HepG2 (cell line): ENCODE results near the gene RIMS3. TPM values are rescaled to one million over a fixed set of nuclear protein-coding genes. Genes with fewer than 3 reads are reported as not detected.

Experiments
- ATAC-seq: fragments of 200-7000 bp; cut with Tn5 transposase; 3 replicates; pipeline ENCODE4 v1.9.1; 2020; ENCODE audit warnings: mild to moderate bottlenecking, moderate library complexity
- BruUV-seq: library from RNA; stranded (reverse); fragments of 400-500 nt; replicated peaks from 2 replicates; lab custom pipeline; 2021; lab: Mats Ljungman, UMichigan
- CTCF ChIA-PET: fragments of 300-600 bp; formaldehyde crosslinking; extraction: SDS; loops from one replicate; lab custom pipeline; 2021; ENCODE audit warnings: low total read pairs, inconsistent platforms, low intra/inter-chr PET ratio; lab: Yijun Ruan, JAX
- POLR2A ChIA-PET: fragments of 350-600 bp; sonication (Branson Sonifier 250); formaldehyde crosslinking; loops from one replicate; lab custom pipeline; 2020; ENCODE audit warnings: antibody characterized with exemption, inconsistent platforms; lab: Yijun Ruan, JAX
- DNase-seq: peaks from one replicate; pipeline ENCODE4 v3.0.0-alpha.2; 2015; ENCODE audit warnings: low spot score
- FAIRE-seq: peaks from 3 replicates; lab custom pipeline; 2011; peaks lifted over from hg19 to GRCh38; lab: Jason Lieb, UNC
- H2AFZ ChIP-seq: one replicate; pipeline ENCODE4 v1.6.1; 2011; ENCODE audit warnings: low read length, inconsistent platforms
- H3K27ac ChIP-seq: fragments of 300-600 bp; 3 replicates; pipeline ENCODE4 v1.8.0; 2011; ENCODE audit warnings: mixed run types, mild to moderate bottlenecking, mixed read lengths, low read length, inconsistent platforms; ENCODE audit not compliant: insufficient read depth; ENCODE audit errors: extremely low read length
- H3K27me3 ChIP-seq, 2 experiments: fragments of 200-600 bp in 1 of 2; 2 replicates in 1 of 2; 3 replicates in 1 of 2; pipeline versions ENCODE4 v1.6.0 to v1.8.0; 2011; ENCODE audit warnings: low read length in 2 of 2, mild to moderate bottlenecking in 2 of 2, moderate library complexity in 2 of 2, inconsistent platforms in 1 of 2; ENCODE audit not compliant: insufficient read depth in 2 of 2, control insufficient read depth in 1 of 2
- H3K36me3 ChIP-seq, 2 experiments: fragments of 200-600 bp in 1 of 2; replicated peaks in 1 of 2; 2 replicates in 1 of 2; 3 replicates in 1 of 2; pipeline versions ENCODE4 v1.5.1 to v1.8.0; 2011; ENCODE audit warnings: low read length in 2 of 2, inconsistent platforms in 1 of 2; ENCODE audit not compliant: insufficient read depth in 2 of 2, control insufficient read depth in 1 of 2
- H3K4me1 ChIP-seq: 2 replicates; pipeline ENCODE4 v1.5.1; 2012; ENCODE audit warnings: low read length, inconsistent platforms; ENCODE audit not compliant: insufficient read depth
- H3K4me2 ChIP-seq: 2 replicates; pipeline ENCODE4 v1.6.0; 2011; ENCODE audit warnings: low read depth, low read length, inconsistent platforms
- H3K4me3 ChIP-seq, 3 experiments: fragments of 200-600 bp in 1 of 3; sonication (generic), shearing (Covaris generic) in 1 of 3; replicated peaks in 1 of 3; 2 replicates each; pipeline ENCODE4 v1.5.1; 2011 to 2016; ENCODE audit warnings: low read length in 3 of 3, inconsistent platforms in 2 of 3, low read depth in 2 of 3, mild to moderate bottlenecking in 2 of 3, control low read depth in 1 of 3, mixed read lengths in 1 of 3; ENCODE audit not compliant: insufficient read depth in 1 of 3
- H3K79me2 ChIP-seq: one replicate; pipeline ENCODE4 v1.6.1; 2011; ENCODE audit warnings: low read length, inconsistent platforms; ENCODE audit not compliant: insufficient read depth
- H3K9ac ChIP-seq: 2 replicates; pipeline ENCODE4 v1.6.0; 2011; ENCODE audit warnings: mild to moderate bottlenecking, low read depth, low read length, inconsistent platforms; ENCODE audit not compliant: insufficient read depth
- H3K9me3 ChIP-seq: 2 replicates; pipeline ENCODE4 v1.5.1; 2012; ENCODE audit warnings: mild to moderate bottlenecking, low read length
- H4K20me1 ChIP-seq: 2 replicates; pipeline ENCODE4 v1.6.0; 2011; ENCODE audit warnings: inconsistent platforms, mild to moderate bottlenecking, low read length, moderate library complexity; ENCODE audit not compliant: insufficient read depth
- CHCHD3 ChIP-seq: sonication (generic); formaldehyde crosslinking; IDR thresholded peaks from 2 replicates; pipeline ENCODE4 v1.8.0; 2022; ENCODE audit warnings: mild to moderate bottlenecking, missing genetic modification reagents, moderate library complexity
- MIXL1 ChIP-seq: IDR thresholded peaks from 2 replicates; pipeline ENCODE4 v1.6.1; 2016
- MYNN ChIP-seq: sonication (generic); formaldehyde crosslinking; IDR thresholded peaks from 2 replicates; pipeline ENCODE4 v1.4.0; 2020; ENCODE audit warnings: mild to moderate bottlenecking, low read depth, missing genetic modification reagents
- NCOA5 ChIP-seq: sonication (generic); formaldehyde crosslinking; IDR thresholded peaks from 2 replicates; pipeline ENCODE4 v1.4.0; 2020; ENCODE audit warnings: missing genetic modification reagents
- ZMYM3 ChIP-seq: sonication (generic); formaldehyde crosslinking; IDR thresholded peaks from 2 replicates; pipeline ENCODE4 v1.5.1; 2020; ENCODE audit warnings: mild to moderate bottlenecking, missing genetic modification reagents
- ZNF264 ChIP-seq: sonication (generic); formaldehyde crosslinking; IDR thresholded peaks from 2 replicates; pipeline ENCODE4 v1.4.0; 2020; ENCODE audit warnings: missing genetic modification reagents
- ZNF367 ChIP-seq: sonication (generic); formaldehyde crosslinking; IDR thresholded peaks from 2 replicates; pipeline ENCODE4 v1.4.0; 2020; ENCODE audit warnings: missing genetic modification reagents, borderline replicate concordance
- ZNF562 ChIP-seq: sonication (generic); formaldehyde crosslinking; IDR thresholded peaks from 2 replicates; pipeline ENCODE4 v1.8.0; 2022; ENCODE audit warnings: missing genetic modification reagents, borderline replicate concordance
- WGBS: methylation state at CpG from one replicate; pipeline ENCODE4 v1.1.6; 2017; ENCODE audit warnings: low lambda C conversion rate; 5-methylcytosine and 5-hydroxymethylcytosine counted together
- in situ Hi-C: cut with HindIII; loops from 2 replicates; pipeline ENCODE4 v1.10.0; 2017; ENCODE audit warnings: low pct_unique_long_range_greater_than_20kb; ENCODE audit not compliant: extremely low pct_ligation_motif_present
- intact Hi-C: fragments of 100-400 bp; cut with micrococcal nuclease; formaldehyde crosslinking; loops from one replicate; pipeline ENCODE4 v1.10.0; 2022; ENCODE audit not compliant: unreplicated experiment
- polyA plus RNA-seq, 8 experiments: library from polyadenylated mRNA; depleted of rRNA in 3 of 8; stranded (reverse) in 7 of 8; unstranded in 1 of 8; fragments of >200 nt; fragmentation: Illumina TruSeq in 4 of 8; extraction: Trizol in 4 of 8; gene quantifications; 2 replicates each; pipeline versions ENCODE4 v1.2.1 to v1.2.3, GENCODE V29; 2011 to 2016; ENCODE audit warnings: low read depth in 4 of 8, missing spikeins in 1 of 8, mixed read lengths in 1 of 8; ENCODE audit not compliant: insufficient read depth in 1 of 8
- total RNA-seq, 5 experiments: library from RNA; depleted of rRNA; stranded (reverse); fragments of >200 nt; fragmentation: Illumina TruSeq; extraction: Trizol; gene quantifications; 2 replicates each; pipeline ENCODE4 v1.2.3, GENCODE V29; 2016; ENCODE audit warnings: low read depth in 1 of 5
- TF ChIP-seq, protein P1 (sequence below): sonication (generic); formaldehyde crosslinking; IDR thresholded peaks from 2 replicates; pipeline ENCODE4 v1.4.0; 2020; ENCODE audit warnings: missing genetic modification reagents
- TF ChIP-seq, protein P2 (sequence below): sonication (generic); formaldehyde crosslinking; IDR thresholded peaks from 2 replicates; pipeline ENCODE4 v1.4.0; 2020; ENCODE audit warnings: mild to moderate bottlenecking, missing genetic modification reagents
- TF ChIP-seq, protein P3 (sequence below): IDR thresholded peaks from 2 replicates; pipeline ENCODE4 v1.6.1; 2016; ENCODE audit warnings: mild to moderate bottlenecking, missing biosample characterization, missing genetic modification reagents

RIMS3 gene
- total and polyA plus RNA-seq, 2 of the 13 experiments (the other 11 are each of a cell fraction or from before 2014, with no cell fraction given): 2.1 to 5.4 TPM

DNA sequence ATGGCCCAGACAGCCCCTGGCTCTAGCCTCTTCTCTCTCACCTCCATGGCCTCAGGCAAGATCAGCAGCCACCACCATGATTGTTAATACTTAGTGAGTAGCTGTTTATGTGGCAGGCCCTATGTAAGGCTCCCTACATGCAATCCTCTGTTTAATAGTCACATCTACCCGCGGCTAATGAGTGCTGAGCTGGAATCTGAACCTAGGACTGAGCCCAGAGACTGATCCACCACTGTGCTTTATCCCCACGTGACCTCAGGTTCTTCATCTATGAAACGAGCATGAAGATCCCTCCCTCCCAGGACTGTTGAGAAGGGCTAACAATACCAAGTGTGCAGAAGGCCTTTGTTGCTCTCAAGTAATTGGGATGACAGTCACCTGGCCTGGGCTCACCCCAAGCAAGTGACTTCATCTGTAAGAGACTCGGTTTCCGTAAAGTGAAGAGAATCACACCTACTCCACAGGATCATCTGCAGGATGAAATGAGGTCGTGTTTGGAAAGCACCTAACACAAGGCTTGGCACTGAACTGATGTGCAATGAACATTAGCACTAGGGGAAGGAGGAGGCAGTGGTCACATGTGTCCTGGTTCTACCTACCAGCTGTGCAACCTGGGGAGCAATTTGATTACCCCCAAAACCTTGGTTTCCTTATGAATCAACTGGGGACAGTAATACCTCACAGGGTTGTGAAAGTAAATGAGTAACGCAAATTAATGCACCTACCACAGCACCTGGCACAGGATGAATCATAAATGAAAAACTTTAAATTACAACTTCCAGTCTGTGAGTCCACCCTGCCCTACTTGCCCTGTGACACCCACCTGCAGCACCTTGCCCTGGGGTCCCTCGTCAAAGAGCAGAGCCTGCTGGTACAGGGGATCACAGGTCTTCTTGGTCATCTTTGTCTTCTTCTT is 37.2 kb downstream of the RIMS3 start:
- Histone ChIP-seq H3K36me3 (no peaks in the 10 kb centered on the region), H3K4me1 (peaks cover 9% of the 10 kb centered on the region), H3K27ac (no peak overlapping the region), H3K9me3 (no peaks in the 10 kb centered on the region), H3K9ac (no peak overlapping the region), H4K20me1 (no peaks in the 10 kb centered on the region), H2AFZ (no peak overlapping the region), H3K4me3 (no peak overlapping the region), H3K27me3 (no peaks in the 10 kb centered on the region), H3K4me2 (no peak overlapping the region), H3K79me2 (no peaks in the 10 kb centered on the region)
- TF ChIP-seq CHCHD3: no peak
- TF ChIP-seq, protein P1, sequence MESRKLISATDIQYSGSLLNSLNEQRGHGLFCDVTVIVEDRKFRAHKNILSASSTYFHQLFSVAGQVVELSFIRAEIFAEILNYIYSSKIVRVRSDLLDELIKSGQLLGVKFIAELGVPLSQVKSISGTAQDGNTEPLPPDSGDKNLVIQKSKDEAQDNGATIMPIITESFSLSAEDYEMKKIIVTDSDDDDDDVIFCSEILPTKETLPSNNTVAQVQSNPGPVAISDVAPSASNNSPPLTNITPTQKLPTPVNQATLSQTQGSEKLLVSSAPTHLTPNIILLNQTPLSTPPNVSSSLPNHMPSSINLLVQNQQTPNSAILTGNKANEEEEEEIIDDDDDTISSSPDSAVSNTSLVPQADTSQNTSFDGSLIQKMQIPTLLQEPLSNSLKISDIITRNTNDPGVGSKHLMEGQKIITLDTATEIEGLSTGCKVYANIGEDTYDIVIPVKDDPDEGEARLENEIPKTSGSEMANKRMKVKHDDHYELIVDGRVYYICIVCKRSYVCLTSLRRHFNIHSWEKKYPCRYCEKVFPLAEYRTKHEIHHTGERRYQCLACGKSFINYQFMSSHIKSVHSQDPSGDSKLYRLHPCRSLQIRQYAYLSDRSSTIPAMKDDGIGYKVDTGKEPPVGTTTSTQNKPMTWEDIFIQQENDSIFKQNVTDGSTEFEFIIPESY (CRISPR knock-in tag): no peak
- TF ChIP-seq ZMYM3 (CRISPR knock-in tag): no peak
- TF ChIP-seq, protein P2, sequence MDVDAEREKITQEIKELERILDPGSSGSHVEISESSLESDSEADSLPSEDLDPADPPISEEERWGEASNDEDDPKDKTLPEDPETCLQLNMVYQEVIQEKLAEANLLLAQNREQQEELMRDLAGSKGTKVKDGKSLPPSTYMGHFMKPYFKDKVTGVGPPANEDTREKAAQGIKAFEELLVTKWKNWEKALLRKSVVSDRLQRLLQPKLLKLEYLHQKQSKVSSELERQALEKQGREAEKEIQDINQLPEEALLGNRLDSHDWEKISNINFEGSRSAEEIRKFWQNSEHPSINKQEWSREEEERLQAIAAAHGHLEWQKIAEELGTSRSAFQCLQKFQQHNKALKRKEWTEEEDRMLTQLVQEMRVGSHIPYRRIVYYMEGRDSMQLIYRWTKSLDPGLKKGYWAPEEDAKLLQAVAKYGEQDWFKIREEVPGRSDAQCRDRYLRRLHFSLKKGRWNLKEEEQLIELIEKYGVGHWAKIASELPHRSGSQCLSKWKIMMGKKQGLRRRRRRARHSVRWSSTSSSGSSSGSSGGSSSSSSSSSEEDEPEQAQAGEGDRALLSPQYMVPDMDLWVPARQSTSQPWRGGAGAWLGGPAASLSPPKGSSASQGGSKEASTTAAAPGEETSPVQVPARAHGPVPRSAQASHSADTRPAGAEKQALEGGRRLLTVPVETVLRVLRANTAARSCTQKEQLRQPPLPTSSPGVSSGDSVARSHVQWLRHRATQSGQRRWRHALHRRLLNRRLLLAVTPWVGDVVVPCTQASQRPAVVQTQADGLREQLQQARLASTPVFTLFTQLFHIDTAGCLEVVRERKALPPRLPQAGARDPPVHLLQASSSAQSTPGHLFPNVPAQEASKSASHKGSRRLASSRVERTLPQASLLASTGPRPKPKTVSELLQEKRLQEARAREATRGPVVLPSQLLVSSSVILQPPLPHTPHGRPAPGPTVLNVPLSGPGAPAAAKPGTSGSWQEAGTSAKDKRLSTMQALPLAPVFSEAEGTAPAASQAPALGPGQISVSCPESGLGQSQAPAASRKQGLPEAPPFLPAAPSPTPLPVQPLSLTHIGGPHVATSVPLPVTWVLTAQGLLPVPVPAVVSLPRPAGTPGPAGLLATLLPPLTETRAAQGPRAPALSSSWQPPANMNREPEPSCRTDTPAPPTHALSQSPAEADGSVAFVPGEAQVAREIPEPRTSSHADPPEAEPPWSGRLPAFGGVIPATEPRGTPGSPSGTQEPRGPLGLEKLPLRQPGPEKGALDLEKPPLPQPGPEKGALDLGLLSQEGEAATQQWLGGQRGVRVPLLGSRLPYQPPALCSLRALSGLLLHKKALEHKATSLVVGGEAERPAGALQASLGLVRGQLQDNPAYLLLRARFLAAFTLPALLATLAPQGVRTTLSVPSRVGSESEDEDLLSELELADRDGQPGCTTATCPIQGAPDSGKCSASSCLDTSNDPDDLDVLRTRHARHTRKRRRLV (CRISPR knock-in tag): no peak
- no peak for TF ChIP-seq MYNN
- TF ChIP-seq ZNF367 (CRISPR knock-in tag): no peak
- TF ChIP-seq ZNF562 (CRISPR knock-in tag): no peak
- TF ChIP-seq, protein P3, sequence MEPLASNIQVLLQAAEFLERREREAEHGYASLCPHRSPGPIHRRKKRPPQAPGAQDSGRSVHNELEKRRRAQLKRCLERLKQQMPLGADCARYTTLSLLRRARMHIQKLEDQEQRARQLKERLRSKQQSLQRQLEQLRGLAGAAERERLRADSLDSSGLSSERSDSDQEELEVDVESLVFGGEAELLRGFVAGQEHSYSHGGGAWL: no peak
- no peak for TF ChIP-seq ZNF264
- no peak for TF ChIP-seq NCOA5 (CRISPR knock-in tag)
- TF ChIP-seq MIXL1 (CRISPR knock-in tag): no peak
- intact Hi-C loops: no loop called here
- in situ Hi-C loops: loop anchor here (10.0 kb wide), 2 partner anchors 207 to 327 kb away; no protein-coding TSS in a partner anchor
- DNase-seq: no peak
- POLR2A ChIA-PET: no interaction called here
- CTCF ChIA-PET: no interaction called here
- no peak for ATAC-seq
- 74% methylated on average over 9 of the region's 9 CpGs for WGBS
- no peak for FAIRE-seq
- BruUV-seq: no TSS peak
